Measurements from ENCODE around the gene CENPC.

DNA sequence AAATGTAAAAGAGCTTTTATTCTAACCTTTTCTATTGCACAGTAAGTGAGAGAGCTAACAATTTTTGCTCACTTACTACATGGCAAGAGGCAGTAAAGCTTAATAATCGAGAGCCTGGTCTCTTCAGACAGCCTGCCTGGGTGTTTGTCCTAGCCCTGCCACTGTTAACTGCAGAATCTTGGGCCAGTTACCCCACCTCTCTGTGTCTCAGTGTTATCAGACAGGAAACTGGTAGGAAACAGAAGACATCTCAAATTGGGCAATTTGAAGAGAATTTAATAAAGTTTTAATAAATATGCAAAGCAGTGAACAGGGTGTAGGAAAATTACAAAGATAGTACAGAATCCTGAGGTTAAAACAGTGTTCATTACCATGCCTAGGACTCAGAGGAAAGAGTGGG, 26.7 kb upstream of the CENPC start:
- TF ChIP-seq, protein P1, sequence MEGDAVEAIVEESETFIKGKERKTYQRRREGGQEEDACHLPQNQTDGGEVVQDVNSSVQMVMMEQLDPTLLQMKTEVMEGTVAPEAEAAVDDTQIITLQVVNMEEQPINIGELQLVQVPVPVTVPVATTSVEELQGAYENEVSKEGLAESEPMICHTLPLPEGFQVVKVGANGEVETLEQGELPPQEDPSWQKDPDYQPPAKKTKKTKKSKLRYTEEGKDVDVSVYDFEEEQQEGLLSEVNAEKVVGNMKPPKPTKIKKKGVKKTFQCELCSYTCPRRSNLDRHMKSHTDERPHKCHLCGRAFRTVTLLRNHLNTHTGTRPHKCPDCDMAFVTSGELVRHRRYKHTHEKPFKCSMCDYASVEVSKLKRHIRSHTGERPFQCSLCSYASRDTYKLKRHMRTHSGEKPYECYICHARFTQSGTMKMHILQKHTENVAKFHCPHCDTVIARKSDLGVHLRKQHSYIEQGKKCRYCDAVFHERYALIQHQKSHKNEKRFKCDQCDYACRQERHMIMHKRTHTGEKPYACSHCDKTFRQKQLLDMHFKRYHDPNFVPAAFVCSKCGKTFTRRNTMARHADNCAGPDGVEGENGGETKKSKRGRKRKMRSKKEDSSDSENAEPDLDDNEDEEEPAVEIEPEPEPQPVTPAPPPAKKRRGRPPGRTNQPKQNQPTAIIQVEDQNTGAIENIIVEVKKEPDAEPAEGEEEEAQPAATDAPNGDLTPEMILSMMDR (conservative IDR thresholded peaks at IDR 0.05 in 1 of 2, IDR thresholded peaks at IDR 0.05 in 1 of 2; ENCODE audit: low read depth in 1 of 2, low read length in 2 of 2), result no peak
- no peak for TF ChIP-seq EZH2 (IDR thresholded peaks at IDR 0.05; ENCODE audit: low read length, missing control alignments)

Measured in fibroblast of lung (primary cell).